HG03439 (cell line): ENCODE measurements around the gene UBALD1.

ENCODE experiments used
- ATAC-seq: cut with Tn5 transposase; IDR thresholded peaks from one replicate; pipeline ENCODE4 v1.9.1; 2021; ENCODE audit warnings: mild to moderate bottlenecking, moderate library complexity; ENCODE audit not compliant: unreplicated experiment

The UBALD1 gene

GRCh38 chr16:4646773-4647643 lies 32.3 kb upstream of the UBALD1 start:
- ATAC-seq, result no peak

DNA sequence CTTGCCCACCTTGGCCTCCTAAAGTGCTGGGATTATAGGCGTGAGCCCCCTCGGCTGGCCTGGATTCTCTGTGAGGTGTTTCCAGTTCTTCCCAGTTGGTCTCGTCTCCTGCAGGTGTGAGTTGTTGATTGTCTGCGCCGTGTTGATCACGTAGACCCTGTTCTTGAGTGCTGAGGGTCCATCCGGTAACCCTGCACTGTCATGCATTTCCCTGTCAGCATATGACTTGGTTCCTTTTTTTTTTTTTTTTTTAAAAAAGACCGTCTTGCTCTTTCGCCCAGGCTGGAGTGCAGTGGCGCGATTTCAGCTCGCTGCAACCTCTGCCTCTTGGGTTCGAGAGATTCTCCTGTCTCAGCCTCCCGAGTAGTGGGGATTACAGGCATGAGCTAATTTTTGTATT lies 27.2 kb upstream of the UBALD1 start:
- ATAC-seq, result no peak

GRCh38 chr16:4641306-4641687 lies 26.6 kb upstream of the UBALD1 start:
- no peak for ATAC-seq

GRCh38 chr16:4640572-4641305 lies 26.1 kb upstream of the UBALD1 start:
- ATAC-seq, result no peak

GRCh38 chr16:4639899-4640509 lies 25.3 kb upstream of the UBALD1 start:
- ATAC-seq, result no peak

GRCh38 chr16:4637501-4638166 lies 22.9 kb upstream of the UBALD1 start:
- ATAC-seq, result no peak

DNA sequence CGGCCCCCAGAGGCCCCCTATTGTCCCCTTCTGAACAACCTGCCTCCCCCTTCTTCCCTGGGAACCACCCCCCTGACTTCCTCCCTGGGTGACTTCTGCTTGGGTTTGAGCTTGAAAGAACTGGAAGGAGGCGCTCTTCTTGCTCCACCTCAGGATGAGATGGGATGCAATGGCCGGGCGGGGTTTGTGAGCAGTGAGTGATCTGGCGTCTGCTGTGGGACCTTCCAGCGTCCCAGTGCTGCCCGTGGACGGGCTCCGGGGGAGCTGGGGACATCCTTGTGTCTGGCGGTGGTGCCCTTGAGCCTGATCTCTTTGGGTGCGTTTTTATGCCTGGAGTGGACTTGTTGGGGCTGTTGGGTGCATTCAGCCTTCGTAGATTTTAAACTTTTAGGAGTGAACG lies 21.5 kb upstream of the UBALD1 start:
- no peak for ATAC-seq

DNA sequence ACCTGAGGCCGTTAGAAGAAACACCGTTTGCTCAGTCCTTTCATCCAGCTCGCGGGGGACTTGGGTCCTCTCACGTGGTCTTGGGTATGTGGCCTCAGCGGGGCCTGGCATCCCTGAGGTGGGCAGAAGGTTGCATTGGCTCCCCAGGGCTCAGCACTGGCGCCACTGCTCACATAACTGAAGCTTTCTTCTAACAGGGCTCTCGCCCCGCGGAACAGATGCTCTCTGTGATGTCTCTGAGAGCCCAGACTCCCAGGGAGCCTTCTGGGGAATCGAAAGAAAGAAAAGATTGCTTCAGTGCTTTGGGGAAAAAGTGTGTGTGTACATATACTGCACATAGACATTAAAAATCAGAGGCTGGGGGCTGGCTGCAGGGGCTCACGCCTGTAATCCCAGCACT lies 20.1 kb upstream of the UBALD1 start:
- no peak for ATAC-seq

DNA sequence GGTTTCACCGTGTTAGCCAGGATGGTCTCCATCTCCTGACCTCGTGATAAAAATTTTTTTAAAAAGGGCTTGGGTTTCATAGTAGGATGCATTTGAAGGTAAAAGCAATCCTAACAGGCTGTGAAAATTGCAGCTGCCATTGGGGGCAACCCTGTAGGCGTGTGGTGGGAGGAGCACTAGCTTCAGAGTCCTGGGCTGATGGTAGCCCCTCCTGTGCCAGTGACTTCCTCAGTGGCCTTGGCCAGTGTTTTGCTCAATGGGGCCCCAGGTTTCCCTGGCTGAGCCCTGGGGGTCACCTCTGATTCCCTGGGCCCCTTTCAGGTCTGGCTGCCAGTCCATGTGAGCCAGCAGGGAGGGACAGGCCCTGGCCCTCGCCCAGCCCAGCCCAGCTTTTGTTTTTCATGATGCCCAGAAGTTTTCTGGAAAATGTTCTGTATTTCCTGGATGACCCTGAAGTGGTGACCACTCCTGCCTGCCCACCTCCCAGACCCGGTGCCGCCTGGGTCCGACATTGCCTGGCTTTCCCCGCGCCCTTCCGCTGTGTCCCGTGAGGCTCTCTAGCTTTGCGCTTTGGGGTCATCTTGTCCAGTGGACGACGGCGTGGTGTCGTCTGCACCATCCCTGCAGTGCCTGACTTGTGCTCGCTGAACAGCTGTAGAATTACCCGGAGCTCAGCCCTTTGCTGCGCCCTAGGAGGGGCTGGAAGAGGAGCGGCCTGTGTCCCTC lies 19.4 kb upstream of the UBALD1 start:
- no peak for ATAC-seq

DNA sequence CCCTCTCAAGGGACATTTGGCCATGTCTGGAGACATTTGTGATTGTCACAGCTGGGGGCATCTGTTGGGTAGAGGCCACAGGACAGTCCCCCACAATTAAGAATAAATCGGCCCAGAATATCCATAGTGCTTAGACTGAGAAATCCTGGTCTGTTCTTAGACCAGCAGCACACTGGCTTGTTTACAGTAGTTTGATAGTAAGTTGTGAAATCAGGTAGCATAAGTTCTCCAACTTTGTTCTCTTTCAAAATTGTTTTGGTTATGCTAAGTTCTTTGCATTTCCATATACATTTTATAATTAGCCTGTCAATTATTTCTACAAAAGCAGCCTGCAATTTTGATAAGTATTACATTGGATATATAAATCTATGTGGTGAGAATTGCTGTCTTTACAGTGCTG lies 16.8 kb upstream of the UBALD1 start:
- no peak for ATAC-seq

DNA sequence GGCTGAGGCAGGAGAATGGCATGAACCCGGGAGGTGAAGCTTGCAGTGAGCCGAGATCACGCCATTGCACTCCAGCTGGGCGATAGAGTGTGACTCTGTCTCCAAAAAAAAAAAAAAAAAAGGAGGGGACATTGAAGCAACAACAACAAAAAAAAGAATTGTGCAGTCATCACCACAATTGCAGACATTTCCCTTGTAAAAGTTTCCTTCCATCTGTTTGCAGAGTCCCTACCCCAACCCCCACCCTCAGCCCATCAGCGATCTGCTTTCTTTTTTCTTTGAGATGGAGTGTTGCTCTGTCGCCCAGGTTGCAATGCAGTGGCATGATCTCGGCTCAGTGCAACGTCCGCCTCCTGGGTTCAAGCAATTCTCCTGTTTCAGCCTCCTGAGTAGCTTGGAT lies 13.6 kb upstream of the UBALD1 start:
- ATAC-seq, result no peak

DNA sequence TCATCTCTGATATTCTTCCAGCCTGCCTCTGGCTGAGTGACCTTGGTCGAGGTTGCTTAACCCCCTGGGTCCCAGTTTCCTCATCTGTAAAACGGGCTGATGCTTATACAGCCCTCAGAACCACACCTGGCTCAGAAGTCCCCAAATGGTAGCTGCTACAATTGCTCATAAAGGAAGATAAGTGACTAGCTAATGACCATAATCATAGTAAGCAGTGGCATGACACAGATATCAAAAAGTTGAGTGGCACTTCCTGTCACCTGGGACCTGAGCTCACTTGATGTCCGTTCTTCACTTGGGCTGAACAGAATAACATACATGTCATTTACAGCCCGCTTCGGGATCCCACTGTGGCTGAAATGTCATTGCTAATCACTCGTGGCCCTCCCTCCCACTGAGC lies 11.7 kb upstream of the UBALD1 start:
- ATAC-seq, result no peak

DNA sequence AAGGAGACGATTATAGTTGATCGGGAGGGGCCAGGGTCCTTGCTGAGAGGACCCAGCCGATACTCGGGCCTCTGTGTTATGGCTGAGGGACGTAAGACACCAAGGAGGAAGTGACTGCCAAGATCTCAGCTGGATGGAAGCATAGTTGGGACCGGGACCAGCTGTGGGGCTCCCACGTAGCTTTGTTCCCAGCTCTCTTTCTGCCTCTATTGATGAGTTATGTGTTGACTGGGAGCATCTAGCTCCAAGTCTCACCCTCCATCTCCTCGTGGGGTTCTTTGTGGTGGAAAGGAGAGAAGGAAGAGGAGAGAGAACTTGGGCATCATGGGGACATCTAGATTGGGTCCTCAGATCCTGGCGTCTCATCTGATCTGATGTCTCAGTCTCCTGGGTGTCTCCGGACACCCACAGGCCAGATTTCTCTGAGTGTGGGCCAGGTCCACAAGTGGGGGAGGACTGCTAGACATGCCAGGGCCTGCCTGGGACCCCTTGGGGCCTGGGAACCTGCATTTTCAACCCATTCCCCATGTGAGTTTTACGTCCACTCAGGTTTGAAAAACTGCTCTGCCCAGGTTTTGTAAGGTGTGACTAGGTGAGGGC lies 11.0 kb upstream of the UBALD1 start:
- no peak for ATAC-seq

DNA sequence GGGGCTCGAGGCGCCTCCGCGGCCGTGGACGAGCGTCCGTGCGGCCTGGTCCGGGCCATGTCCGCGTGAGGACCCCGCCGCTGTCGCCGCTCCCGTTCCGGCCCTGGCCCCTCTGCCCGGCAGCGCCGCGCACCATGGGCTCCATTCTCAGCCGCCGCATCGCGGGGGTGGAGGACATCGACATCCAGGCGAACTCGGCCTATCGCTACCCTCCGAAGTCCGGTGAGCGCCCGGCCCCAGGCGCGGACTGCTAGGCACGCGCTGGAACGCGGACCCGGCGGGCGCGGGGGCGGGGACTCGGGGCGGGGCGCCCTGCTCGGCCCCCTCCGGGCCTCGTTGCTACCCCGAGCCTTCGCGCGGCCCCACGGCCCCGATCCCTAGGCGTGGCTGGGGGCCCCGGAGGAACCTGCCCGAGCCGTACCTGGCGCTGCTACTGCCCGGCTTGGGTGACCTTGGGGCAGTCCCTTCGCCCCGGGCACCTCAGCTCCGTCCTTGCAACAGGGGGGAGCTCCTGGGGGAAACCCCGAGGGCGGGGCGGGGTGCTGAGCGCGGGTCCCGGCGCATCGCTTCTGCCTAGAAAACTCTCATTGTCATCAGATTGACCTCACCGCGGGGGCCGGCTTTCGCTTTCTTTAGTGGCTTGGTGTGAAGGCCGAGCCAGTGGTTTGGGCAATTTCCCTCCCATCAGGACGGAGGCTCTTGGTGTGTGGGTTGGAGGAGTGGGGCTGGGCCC lies 10.3 kb upstream of the UBALD1 start:
- ATAC-seq, result peak; percentile 51

DNA sequence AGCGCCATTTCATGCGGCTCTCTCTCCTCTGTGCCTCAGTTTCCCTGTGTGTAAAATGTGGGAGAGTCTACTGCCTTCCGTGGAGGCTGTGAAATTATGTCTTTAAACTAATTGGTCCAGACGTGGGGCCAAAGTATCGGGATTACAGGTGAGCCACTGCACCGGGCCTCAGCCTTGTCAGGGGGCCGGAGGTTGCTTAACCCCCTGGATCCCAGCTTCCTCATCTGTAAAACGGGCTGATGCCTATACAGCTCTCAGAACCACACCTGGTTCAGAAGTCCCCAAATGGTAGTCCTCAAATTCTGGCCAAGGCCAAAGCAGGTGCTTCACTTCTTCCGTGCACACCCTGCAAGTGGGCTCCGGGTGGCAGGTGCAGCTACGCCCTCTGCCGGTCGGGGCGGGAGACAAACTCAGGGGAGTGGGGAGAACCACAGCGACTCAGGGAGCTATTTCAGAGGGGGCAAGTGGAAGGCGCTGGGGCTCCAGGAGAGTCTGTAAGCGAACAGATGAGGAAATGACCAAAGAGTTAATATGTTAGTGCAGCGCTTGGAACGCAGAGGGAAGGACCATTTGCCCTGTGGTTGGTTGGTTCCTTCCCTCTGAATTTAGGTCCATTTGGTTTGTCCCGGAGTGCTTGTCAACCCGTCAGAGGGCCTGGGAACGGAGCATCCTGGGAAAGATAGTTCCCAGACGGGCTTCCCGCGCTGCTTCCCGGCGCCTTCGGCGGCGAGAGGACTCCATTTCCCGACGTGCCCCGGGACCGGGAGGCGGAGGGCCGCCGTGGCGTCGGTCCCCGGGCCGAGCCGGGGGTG lies 9.5 kb upstream of the UBALD1 start, which contains the start of gene MGRN1:
MGRN1 (plus strand) TSS at position 812 of the 812 bp plus-strand sequence. CDS start 135 bp downstream, outside the sequence.
- ATAC-seq, result peak; percentile 61

DNA sequence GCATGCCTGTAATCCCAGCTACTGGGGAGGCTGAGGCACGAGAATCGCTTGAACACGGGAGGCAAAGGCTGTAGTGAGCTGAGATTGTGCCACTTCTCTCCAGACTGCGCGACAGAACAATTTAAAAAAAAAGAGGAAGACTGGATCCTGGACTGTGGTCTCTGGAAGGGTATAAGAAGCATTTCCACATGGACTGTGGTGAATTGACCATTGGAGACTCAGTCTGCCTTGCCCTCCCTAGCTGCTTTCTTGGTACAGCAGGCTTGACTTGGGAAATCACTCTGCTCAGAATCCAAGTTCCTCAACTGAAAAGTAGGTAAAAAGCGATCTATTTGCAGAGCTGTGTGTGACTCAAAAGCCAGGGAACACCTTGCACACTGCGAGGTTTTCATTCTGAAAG lies 8.9 kb upstream of the UBALD1 start:
- ATAC-seq, result no peak

DNA sequence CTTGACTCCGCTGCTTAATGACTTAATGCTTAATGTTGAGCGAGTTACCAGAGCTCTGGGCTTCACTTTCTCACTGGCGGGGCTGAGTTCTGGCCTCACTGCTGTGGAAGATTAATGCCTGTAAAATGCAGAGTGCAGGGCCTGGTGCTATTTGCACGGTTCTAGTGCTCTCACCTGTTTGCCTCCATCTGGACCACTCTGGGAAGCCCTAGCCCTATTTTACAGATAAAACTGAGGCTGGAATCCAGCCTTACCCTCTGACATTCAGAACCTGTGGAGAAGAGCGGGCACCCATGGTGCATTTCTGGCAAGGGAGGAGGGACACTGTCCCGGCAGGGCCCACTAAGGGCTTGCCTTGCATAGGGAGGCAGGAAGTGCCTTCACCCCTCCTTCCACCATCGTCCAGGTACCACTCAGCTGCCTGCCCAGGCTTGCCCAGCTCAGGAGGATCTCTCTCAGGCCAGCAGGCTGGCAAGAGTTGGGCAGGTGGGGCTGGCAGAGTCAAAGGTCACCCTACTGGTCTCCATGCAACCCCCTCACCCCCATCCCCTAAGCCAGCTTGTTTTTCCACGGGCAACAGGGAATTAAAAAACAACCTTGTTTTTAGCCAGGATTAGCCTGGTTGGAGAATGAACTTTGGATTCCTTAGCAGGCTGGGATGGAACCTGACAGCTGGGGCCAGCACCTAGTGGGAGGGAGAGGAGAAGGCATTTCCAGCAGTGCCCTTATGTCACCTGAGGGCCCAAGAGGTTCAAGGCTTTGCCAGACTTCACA lies 4.1 kb upstream of the UBALD1 start:
- no peak for ATAC-seq

DNA sequence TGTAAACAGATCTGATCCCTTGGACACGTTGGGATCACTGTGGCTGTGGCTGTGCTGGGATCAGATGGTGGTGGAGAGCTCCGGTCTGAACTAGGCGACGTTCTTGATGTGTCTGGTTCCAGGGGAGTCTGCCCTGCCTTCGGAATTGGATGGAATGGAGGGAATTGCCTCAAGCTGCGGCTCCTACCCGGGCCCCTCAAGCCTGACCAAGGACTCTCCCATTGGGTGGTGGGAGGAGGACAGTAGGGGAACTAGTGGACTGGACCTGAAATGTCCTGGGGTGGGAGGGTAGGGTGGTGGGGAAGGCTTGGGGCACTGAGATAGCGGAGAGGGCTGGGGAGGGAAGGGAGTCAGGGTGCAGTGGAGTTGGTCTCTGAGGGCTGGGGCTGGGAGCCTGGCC lies 3.2 kb upstream of the UBALD1 start:
- no peak for ATAC-seq
